Measurements from ENCODE around the gene DMBX1. TPM values are rescaled to one million over a fixed set of nuclear protein-coding genes. Genes with fewer than 3 reads are reported as not detected.

DMBX1 gene
- total RNA-seq, 1 donor from 2014 or later, result not detected

DNA sequence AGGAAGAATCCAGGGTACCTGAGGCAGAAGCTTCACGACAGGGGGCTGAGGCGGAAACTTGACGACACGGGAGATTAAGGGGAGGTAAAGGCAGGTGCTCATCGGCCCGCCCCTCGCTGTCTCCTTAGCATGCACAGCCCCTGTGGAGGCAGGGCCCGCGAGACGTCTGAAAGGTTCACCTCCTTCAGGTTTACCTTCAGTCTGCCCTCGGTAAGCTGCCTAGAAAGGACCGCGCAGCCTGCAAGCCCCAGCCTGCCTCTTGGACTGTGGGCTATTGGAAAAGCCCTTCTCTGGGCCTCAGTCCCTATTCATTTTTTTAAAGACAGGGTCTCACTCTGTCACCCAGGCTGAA is 33.3 kb downstream of the DMBX1 start:
- ATAC-seq, result no peak
- DNase-seq (ENCODE audit: low spot score), result no peak

DNA sequence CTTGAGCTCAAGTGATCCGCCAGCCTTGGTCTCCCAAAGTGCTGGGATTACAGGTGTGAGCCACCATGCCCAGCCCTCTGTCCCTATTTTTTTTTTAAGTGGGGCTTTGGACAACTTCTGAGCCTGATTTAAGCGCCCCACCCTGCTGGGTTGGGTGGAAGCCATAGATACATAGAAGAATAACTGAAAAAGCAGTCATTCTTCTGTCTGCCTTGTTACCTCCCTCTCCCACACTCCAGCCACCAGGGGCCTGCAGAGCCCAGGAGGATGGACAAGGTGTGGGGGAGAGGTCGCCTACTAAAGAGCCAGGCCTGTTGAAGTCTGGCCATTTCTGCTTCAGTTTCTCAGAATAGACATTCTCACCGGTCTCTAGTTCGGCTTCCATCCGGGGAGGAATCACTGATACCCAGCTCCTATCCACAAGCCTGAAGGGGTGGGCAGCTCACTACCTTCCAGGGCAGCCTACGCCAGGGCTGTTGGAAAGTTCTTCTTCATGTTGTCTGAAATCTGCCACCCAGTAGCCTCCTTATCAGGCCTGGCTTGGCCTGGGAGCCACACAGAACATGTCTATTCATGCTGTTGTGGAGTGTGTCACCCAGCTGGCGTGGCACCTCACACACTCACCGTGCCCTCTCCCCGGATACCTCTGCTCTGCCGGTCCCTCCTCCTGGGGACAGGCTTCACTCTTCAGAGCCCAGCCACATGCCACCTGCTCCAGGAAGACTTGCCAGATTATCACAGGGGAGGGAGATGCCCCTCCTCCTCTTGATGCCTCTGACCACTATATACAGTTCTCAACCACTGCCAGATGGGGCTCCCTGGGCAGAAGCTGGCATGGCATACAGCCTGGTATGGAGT is 34.1 kb downstream of the DMBX1 start:
- ATAC-seq, result no peak
- DNase-seq (ENCODE audit: low spot score), result no peak

DNA sequence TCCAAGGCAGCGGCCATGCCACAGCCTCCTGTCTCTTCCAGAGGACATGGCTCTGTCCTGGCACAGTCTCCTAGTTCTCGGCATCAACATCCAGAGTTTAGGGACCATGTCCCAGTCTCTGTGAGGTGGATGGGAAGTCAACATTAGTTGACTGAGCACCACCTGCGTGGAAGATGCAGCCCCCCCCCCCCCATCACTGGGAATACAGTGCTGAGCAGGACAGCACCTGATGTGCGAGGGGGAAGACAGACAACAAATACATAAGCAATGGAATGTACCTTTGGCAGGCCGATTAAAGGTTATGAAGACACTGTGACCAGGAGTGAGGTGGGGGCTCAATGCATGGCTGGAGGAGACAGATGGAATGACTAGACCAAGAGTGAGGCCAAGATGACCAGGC is 35.2 kb downstream of the DMBX1 start:
- ATAC-seq (no peak), DNase-seq (ENCODE audit: low spot score) (no peak)

DNA sequence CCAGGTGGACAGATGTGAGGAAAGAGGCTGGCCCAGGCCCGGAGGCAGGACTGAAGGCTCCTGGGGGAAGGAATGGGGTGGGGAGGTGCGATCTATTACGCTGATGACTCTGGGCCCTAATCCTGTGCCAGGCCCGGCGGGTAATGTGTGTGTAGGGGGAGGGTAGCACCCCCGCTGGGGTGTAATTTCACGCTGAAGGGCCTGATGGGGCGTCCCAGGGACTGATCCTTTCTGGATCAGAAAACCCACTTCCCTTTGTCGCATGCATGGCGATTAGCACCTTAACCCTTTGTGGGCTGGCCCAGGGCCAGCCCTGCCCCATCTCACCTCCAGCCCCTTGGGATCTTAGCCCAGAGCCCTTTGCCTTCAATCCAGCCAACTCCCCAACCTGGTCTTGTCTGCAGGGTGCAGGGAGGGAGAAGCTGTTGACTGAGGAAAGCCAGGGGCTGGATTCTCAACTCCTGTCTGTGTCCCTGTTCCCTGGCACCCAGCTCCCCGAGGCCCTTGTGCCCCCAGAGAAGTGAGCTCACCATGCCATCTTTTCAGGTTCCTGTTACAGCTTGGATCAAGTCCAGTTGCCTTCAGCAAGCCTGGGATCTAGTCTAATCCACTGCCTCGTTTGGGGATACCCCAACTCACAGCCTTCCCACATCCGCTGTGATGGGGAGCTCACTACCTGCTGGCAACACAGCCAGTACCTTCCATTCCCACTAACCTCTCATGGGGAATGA is 35.8 kb downstream of the DMBX1 start:
- DNase-seq (ENCODE audit: low spot score) (no peak), ATAC-seq (no peak)

DNA sequence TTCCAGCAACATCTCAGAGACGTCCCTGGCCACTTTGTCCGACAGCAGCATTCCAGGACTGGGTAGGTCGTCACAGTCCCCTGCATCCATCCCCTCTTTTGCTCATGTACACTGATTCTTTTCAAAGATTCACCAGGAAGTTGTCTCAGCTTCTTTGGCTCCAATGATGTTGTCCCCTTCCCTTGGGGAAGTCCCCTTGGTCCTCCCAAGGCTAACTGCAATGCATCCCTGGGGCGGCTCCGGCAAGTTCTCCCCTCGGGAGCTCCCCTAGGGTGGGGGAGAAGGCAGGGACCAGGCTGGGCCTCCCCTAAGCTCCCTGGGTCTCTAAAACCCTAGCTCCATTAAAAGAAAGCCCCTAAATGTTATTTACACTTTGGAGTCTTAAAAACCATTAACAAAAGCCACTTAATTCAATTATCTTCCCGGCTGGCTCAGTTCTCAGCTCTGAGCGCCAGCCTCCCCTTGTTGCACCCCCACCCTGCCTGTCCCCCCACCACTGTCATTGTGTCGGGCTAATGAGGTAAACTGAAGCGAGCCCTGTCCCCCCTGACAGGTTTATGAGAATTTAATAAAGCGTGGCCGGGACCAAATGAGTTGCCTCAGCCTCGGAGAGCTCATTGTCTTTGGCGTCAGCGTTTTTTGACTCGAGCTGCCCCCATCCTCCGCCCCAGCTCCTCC is 36.5 kb downstream of the DMBX1 start:
- ATAC-seq (no peak), DNase-seq (ENCODE audit: low spot score) (no peak)

DNA sequence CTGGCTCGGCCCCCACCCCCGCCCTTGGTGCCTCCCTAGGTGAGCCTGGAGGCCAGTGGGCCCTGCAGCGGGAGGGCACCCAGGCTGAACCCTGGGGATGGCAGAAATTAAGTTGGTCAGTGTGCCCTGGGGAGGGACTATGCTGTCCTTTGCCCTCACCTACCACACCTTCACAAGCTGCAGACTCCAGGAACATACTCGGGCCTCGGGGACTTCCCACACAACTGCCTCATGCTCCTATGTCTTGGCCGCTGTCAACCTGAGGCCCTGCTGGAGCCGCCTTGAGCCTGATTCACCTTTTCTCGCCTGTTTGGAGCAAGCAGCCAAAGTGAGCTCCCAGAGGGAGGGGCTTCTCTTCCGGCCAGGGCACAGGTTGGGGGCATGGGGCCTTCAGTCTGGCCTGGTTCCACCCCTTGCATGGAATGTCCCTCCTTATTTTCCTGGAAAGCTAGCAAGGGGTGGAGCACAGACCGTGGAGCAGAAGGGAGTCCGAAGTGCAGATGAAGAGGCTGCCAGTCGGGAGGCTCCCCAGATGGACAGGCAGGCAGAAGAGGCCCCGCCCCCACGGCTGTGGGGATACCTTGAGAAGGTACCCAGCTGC is 37.2 kb downstream of the DMBX1 start:
- DNase-seq (ENCODE audit: low spot score) (no peak), ATAC-seq (no peak)

DNA sequence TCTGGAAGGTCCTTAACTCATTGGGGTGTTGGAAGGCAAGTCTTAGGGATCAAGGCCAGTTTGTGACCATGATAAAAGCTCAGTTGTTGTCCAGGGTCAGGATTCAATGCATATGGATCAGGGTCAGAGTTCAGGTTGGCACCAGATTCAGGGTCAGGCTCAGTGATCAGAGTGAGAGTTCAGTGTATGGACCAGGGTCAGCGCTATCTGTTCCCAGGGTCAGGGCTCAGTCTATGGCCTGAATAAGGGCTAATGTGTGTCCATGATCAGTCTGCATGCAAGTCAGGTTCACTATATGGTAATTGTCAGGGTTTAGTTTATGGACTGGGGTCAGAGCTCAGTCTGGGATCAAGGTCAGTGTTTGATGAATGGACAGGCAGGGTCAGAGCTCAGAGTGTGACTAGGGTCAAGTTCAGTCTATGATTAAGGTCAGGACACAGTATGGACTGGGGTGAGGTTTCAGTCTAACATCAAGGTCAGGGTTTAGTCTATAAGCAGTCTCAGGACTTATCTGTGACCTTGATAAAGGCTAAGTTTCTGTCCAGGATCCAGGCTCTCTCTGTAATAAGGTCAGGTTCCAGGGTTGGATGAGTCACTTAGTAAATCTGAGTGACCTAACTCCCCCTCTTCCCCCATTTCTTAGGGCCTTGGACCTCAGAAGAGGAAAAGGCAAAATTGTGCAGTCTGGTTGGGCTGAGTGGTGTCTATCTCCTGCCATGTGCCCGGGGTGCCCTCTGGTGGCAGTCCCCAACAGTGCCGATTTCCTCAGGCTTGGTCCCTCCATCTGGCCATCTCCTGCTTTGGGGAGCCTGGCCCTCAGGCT is 38.0 kb downstream of the DMBX1 start:
- DNase-seq (ENCODE audit: low spot score), result peak; percentile 81
- ATAC-seq, result peak; percentile 93

DNA sequence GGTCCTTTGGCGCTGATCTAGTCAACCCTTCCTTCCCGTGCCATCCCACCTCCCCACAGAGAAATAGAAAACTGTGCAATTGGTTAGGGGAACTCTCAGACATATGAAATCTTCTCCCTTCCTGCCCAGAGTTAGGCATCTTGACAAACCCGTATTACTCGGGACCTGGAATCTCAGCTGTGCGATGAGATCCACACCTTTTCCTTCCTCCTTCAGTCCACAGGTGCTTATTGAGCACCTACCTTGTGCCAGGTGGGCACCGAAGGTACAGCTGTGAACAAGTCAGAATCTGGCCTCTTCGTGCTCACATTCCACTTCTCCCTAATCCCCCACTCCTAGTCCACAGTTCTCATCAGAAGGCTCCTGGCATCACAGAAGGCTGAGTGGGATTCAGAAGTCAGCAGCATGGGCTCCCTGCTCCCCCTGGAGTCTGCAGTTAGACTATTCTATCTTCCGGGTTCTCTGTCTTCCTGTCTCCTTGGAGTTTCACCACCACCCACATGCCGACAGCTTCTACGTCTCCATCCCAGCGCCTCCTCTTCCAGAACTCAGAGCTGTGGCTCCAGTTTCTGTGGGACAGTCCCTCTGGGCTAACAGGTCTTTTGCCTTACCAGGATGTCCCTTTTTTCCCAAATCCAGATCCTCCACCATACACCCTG is 38.8 kb downstream of the DMBX1 start:
- no peak for ATAC-seq
- no peak for DNase-seq (ENCODE audit: low spot score)

DNA sequence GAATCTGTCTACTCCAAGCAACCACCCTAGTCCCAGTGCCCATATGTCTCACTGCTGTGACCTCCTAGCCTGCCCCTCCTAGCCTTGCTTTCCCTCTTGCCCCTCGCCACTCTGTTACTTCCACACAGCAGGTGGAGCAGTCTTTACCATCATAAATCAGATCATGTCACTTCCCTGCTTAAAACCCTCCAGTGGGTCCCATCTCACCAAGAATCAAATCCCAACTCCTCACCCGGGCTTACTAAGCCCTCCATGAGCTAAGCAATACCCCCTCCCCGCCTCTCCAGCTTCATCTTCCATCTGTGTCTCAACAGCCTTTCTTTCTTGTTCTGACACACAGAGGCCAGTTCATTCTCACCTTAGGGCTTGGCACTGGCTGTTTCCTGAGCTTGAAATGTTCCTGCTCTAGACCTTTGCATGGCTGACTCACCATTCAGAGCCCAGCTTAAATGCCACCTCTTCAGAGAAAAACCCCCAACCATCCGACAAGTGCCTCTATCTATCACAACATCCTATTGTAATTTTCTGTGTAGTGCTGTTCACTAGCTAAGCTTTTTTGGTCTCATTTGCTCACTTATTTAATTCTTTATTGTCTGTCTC is 39.5 kb downstream of the DMBX1 start:
- DNase-seq (ENCODE audit: low spot score) (no peak), ATAC-seq (no peak)

DNA sequence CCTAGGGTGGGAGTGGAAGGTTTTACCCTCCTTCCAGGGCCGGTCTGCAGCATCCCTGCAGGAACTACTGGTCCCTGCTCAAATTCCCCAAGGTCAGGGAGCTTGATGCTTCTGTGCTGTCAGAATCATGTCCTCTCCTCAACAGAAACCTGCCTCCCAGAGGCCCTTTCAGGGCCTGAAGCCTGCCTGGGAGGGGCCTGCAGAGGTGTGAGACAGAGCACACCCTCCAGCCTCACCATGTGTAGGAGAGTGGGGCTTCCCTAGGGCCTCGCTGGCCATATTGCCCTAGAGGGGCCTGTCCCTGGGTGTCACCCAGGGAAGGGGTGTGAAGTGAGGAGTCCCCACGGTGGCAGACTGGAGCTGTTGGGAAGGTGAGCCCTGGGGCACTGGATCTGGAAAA is 40.7 kb downstream of the DMBX1 start:
- no peak for ATAC-seq

DNA sequence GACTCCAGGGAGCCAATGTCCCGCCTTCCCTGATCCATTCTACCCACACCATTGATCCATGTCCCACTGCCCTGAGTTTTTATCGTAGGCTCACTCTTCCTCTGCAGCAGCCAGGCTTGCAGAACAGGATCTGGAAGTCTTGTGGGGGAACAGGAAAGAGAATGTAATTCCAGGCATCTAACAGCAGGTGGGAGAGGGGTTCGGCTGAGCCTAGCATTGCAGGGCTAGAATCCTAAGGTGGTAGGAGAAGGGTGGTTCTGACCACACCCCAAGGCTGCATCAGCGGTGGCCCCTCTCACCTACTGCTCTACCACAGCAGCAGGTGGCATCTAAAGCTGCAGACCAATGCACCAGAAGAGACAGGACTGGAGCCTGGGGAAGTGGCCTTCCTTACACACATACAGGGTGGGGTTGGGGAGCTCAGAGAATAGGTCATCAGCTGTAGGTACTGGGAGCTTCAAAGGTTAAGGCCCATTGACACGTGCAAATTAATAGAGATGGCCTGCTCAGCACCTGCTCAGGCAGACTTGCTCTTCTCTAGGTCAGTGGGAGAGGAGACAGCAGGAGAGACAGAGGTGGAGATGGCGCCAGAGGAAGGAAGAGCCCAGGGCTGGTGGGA is 41.3 kb downstream of the DMBX1 start:
- no peak for DNase-seq (ENCODE audit: low spot score)
- ATAC-seq, result no peak

More for the DNA sequence above, 40.7 kb downstream of the DMBX1 start:
- DNase-seq (ENCODE audit: low spot score), result no peak

DNA sequence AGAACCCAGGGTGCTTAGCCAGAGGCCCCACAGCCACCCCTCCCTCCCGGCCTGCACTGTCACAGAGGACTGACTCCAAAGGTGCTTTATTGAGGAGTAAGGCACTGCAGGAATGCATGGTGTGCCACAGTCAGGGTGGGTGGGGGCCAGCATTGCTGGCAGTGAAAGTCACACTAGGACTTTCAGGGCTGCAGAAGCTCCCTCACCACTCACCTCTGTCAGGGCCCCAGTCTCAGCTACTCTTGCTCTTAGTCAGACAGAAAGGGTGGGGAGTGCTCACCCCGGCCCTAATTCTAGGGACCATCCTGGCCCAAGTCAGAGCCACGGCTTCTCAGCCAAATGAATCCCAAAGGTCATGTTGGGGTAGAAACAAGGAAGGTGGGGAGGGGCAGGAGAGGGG is 42.5 kb downstream of the DMBX1 start:
- no peak for DNase-seq (ENCODE audit: low spot score)
- ATAC-seq, result no peak

DNA sequence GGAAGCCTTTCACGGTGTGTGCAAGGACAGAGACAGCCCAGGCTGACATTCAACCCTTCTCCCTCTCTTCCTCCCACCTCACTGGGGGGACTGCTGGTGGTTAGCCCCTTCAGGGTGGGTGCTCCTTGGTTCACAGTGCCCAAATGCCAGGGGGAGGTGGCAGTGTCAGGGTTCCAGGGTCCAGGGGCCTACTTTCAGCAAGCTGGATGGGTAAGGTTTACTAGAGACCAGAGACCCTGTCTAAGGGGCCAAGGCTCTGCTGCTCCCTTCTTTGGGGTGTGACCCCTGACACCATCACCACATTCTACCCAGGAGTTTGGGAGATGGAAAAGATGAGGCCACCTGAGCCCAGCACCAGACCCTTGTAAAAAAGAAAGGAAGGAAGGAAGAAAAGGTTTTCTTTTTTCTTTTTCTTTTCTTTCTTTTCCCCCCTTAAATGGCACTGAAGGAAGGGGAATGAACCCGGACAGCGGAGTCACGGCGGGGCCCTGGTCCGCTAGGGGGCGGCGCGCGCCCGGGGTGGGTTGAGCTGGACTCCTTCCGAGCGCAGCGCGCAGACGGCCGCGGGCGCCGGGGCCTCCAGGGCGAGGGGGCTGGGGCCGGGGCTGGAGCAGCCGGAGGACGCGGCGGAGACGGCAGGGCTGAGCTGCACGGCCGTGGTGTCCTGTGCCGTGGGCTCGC is 43.0 kb downstream of the DMBX1 start:
- DNase-seq (ENCODE audit: low spot score) (no peak), ATAC-seq (peak; percentile 61)

DNA sequence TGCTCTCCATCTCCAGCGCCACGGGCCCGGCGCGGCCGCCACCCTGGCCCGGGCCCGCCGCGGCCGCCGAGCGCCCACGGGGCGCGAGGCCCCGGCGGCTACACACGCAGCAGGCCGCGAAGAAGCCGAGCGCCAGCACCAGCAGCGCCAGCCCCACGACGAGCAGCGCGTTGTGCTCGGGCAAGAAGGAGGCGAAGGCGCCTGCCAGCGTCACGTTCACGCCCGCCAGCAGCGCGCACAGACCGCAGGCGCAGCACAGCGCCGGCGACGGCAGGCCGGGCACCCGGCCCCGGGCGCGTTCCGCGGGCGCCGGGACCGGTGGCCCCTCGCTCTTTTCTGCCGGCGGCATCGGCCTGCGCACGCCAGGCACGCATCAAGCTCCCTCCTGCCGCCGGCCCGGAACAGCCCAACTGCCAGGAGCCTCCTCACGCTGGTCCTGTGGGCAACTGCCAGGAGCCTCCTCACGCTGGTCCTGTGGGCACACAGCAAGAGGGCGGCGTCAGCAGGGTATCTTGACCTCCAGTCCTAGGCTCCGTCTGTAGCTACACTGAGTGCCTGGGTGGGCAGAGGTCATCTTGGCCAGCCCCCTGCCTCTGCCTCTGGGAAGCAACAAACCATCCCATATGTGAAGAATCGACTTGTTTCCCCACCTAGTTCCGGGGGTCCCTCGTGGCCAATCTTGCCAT is 43.7 kb downstream of the DMBX1 start:
- no peak for DNase-seq (ENCODE audit: low spot score)
- peak; percentile 52 for ATAC-seq

DNA sequence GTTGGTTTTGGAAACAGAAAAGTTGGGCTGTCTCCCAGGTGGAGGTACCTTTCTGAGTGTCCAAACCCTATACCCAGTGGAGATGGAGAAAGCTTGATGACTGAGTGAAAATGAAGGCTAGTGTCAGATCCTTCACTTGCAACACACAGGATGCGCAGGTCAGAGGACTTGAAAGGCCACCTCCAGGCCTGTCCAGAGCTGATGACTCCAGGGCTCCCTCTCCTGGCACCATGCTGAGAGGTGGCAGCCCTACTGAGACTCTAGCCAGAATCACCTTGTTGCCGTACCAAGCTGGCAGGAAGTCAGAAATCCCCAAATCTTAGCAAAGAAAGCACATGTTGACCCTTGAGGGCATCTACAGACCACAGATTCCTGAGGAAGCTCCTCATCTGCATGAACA is 45.4 kb downstream of the DMBX1 start:
- DNase-seq (ENCODE audit: low spot score) (peak; percentile 69), ATAC-seq (peak; percentile 87)

DNA sequence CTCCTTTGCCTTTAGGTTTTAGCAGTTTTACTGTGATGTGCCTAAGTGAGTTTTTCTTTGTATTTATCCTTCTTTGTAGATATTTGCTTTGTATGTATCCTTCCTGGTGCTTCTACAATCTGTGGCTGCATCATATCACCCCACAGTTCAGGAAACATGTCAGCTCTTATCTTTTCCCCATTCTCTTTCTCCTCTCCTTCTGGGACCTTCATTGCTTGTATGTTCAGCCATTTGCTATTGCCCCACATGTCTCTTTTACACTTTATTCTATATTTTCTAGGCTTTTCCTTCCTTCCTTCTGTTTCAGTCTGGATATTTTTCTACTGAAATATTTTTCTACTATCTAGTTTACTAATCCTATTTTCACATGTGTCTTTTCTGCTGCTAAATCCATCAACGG is 46.9 kb downstream of the DMBX1 start:
- DNase-seq (ENCODE audit: low spot score) (no peak), ATAC-seq (no peak)

DNA sequence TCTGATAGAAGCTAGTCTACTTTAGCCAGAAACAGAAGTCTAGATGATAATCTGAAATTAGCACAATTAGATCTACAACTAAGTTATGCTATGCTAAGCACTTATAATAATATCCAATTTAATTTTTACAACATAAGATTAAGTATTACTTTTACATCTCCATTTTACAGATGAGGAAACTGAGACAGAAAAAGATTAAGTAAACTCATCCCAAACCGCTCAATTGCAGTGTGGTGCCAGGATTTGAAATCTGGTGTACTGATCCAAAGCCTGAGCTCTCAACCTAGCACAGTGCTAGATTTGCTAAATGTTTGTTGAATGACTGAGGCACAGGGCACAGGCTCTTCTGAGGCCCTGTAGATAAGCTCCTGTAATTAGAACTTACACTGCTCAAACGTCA is 48.0 kb downstream of the DMBX1 start:
- ATAC-seq, result no peak

DNA sequence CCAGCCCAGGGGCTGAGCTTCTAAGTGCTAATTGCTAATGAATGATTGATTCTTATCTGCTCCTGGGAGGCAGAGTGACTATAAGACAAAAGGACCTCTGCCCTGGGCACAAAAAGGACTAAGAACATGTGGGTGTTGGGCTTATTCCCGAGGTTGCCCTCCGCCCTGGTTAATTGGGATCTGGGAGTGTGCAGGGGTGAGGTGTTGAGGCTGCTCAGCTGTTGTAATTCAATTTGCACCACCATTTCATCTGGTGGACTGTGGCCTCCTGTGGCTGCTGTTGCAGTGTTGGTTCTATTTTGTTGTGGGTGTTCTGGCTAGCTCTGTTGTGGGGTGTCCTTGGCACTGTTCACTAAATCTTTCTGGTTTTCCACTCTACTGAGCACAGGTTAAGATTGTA is 48.5 kb downstream of the DMBX1 start:
- ATAC-seq (no peak), DNase-seq (ENCODE audit: low spot score) (no peak)

More for the DNA sequence above, 48.0 kb downstream of the DMBX1 start:
- DNase-seq (ENCODE audit: low spot score), result no peak

All from left lobe of liver (tissue), 2 donors.